ENCODE results near the gene CD72.

- TF ChIP-seq ZBTB7A (IDR thresholded peaks at IDR 0.05; ENCODE audit: low read depth) (no peak), FOXM1 (IDR thresholded peaks at IDR 0.05; ENCODE audit: borderline replicate concordance, low read depth) (no peak), CREB1 (IDR thresholded peaks at IDR 0.05; ENCODE audit: low read depth) (no peak), EP300 (IDR thresholded peaks at IDR 0.05; ENCODE audit: borderline replicate concordance) (no peak), TEAD4 (IDR thresholded peaks at IDR 0.05) (no peak), RAD21 (IDR thresholded peaks at IDR 0.05; ENCODE audit: low read depth) (no peak), TAF1 (IDR thresholded peaks at IDR 0.05; ENCODE audit: low read depth) (no peak)
These were observed 914 bp upstream of the CD72 start for GRCh38 chr9:35618854-35619799.
